PC-9 (cell line): ENCODE measurements around the gene ATXN7. TPM values are rescaled to one million over a fixed set of nuclear protein-coding genes. Genes with fewer than 3 reads are reported as not detected.

ENCODE experiments used
- BruUV-seq: library from RNA; stranded (reverse); fragments of 400-500 nt; replicated peaks from 2 replicates; lab custom pipeline; 2021; lab: Mats Ljungman, UMichigan
- CTCF ChIA-PET: fragments of 300-600 bp; sonication (Branson Sonifier 250); formaldehyde crosslinking; loops from one replicate; lab custom pipeline; 2022; ENCODE audit warnings: antibody characterized with exemption; lab: Charles Lee
- POLR2A ChIA-PET: fragments of 300-600 bp; sonication (Branson Sonifier 250); formaldehyde crosslinking; loops from one replicate; lab custom pipeline; 2022; ENCODE audit warnings: antibody characterized with exemption; ENCODE audit not compliant: unreplicated experiment; lab: Charles Lee
- DNase-seq, 2 experiments: peaks; one replicate each; pipeline versions ENCODE4 v3.0.0 to v3.0.0-alpha.2; 2015 to 2022; ENCODE audit warnings: mixed read lengths in 1 of 2
- H2AFZ ChIP-seq: fragments of 200-600 bp; sonication (generic); 2 replicates; pipeline ENCODE4 v1.8.1; 2017; ENCODE audit warnings: antibody characterized with exemption
- H3F3A ChIP-seq: fragments of 200-600 bp; sonication (generic); 2 replicates; pipeline ENCODE4 v1.8.1; 2017; ENCODE audit warnings: antibody characterized with exemption, mild to moderate bottlenecking, low read depth; ENCODE audit not compliant: insufficient read depth
- H3K27ac ChIP-seq: fragments of 200-600 bp; sonication (generic); 2 replicates; pipeline ENCODE4 v1.6.1; 2016; ENCODE audit warnings: mixed run types
- H3K27me3 ChIP-seq: fragments of 200-600 bp; sonication (generic); 2 replicates; pipeline ENCODE4 v1.6.1; 2016; ENCODE audit warnings: low read depth, mixed run types; ENCODE audit not compliant: insufficient read depth
- H3K36me3 ChIP-seq: fragments of 200-600 bp; sonication (generic); 2 replicates; pipeline ENCODE4 v1.6.1; 2016; ENCODE audit warnings: low read depth, mixed run types
- H3K4me1 ChIP-seq: fragments of 200-600 bp; sonication (generic); replicated peaks from 2 replicates; pipeline ENCODE4 v1.6.1; 2016; ENCODE audit warnings: mixed run types; ENCODE audit not compliant: insufficient read depth
- H3K4me2 ChIP-seq: fragments of 200-600 bp; sonication (generic); 2 replicates; pipeline ENCODE4 v1.6.1; 2017; ENCODE audit warnings: mixed run types
- H3K4me3 ChIP-seq: fragments of 200-600 bp; sonication (generic); 2 replicates; pipeline ENCODE4 v1.6.1; 2016; ENCODE audit warnings: mixed run types
- H3K79me2 ChIP-seq: fragments of 200-600 bp; sonication (generic); 2 replicates; pipeline ENCODE4 v1.6.1; 2017; ENCODE audit warnings: low read depth, mixed run types
- H3K9me2 ChIP-seq: fragments of 200-600 bp; sonication (generic); 2 replicates; pipeline ENCODE4 v1.8.1; 2017; ENCODE audit warnings: mild to moderate bottlenecking; ENCODE audit not compliant: insufficient read depth
- H3K9me3 ChIP-seq: fragments of 200-600 bp; sonication (generic); 2 replicates; pipeline ENCODE4 v1.8.1; 2016; ENCODE audit warnings: low read depth; ENCODE audit not compliant: insufficient read depth
- H4K20me1 ChIP-seq: fragments of 200-600 bp; sonication (generic); 2 replicates; pipeline ENCODE4 v1.8.1; 2017; ENCODE audit not compliant: insufficient read depth
- CTCF ChIP-seq: fragments of 200-600 bp; sonication (generic); conservative IDR thresholded peaks from 2 replicates; pipeline ENCODE4 v1.6.1; 2017; ENCODE audit warnings: mixed run types, antibody characterized with exemption, mild to moderate bottlenecking, moderate library complexity
- EZH2 ChIP-seq: fragments of 200-600 bp; sonication (generic); IDR thresholded peaks from 2 replicates; pipeline ENCODE4 v1.8.0; 2017; ENCODE audit warnings: antibody characterized with exemption, low read depth
- intact Hi-C: fragments of 100-400 bp; cut with micrococcal nuclease; formaldehyde crosslinking; loops from one replicate; pipeline ENCODE4 v1.10.0; 2022; ENCODE audit not compliant: unreplicated experiment
- total RNA-seq: library from RNA; stranded (reverse); gene quantifications from 2 replicates; pipeline ENCODE4 v1.2.3, GENCODE V29; 2021

ATXN7 gene
- total RNA-seq, 1 experiment from 2014 or later, result 27.7 TPM

- DNase-seq, result no peak
- Histone ChIP-seq H2AFZ (no peak overlapping the region), H3K27me3 (no peaks in the 10 kb centered on the region), H3K4me3 (no peak overlapping the region), H3K27ac (no peak overlapping the region), H4K20me1 (no peaks in the 10 kb centered on the region), H3K9me2 (no peaks in the 10 kb centered on the region), H3K4me1 (no peaks in the 10 kb centered on the region), H3K36me3 (no peaks in the 10 kb centered on the region), H3F3A (no peaks in the 10 kb centered on the region), H3K9me3 (no peaks in the 10 kb centered on the region), H3K4me2 (no peak overlapping the region), H3K79me2 (no peaks in the 10 kb centered on the region)
- TF ChIP-seq EZH2 (no peak), CTCF (no peak)
- intact Hi-C loops, result no loop called here
- POLR2A ChIA-PET, result interaction anchor here (0.6 kb wide), 1 partner anchor 16 kb away, joined by 3 read pairs; no protein-coding TSS in a partner anchor
- BruUV-seq, result no TSS peak
- CTCF ChIA-PET, result no interaction called here
Observed at GRCh38 chr3:63895422-63896189, 31.9 kb downstream of the ATXN7 start.

GRCh38 chr3:63896332-63897030, 32.8 kb downstream of the ATXN7 start:
- H3K4me1 ChIP-seq, result no peaks in the 10 kb centered on the region
- no peak overlapping the region for H3K27ac ChIP-seq
- no peak overlapping the region for H2AFZ ChIP-seq
- H3K27me3 ChIP-seq, result no peaks in the 10 kb centered on the region
- ChIA-PET POLR2A (no interaction called here), CTCF (no interaction called here)
- H3K9me3 ChIP-seq, result no peaks in the 10 kb centered on the region
- H3K4me3 ChIP-seq, result no peak overlapping the region
- intact Hi-C loops, result no loop called here
- no peaks in the 10 kb centered on the region for H3K36me3 ChIP-seq
- no peak overlapping the region for H3K4me2 ChIP-seq
- H3K79me2 ChIP-seq, result no peaks in the 10 kb centered on the region
- BruUV-seq, result no TSS peak
- H4K20me1 ChIP-seq, result no peaks in the 10 kb centered on the region
- DNase-seq, result no peak
- TF ChIP-seq EZH2 (no peak), CTCF (no peak)
- no peaks in the 10 kb centered on the region for H3K9me2 ChIP-seq
- H3F3A ChIP-seq, result no peaks in the 10 kb centered on the region

GRCh38 chr3:63900010-63900409, 36.3 kb downstream of the ATXN7 start:
- ChIA-PET POLR2A (no interaction called here), CTCF (no interaction called here)
- Histone ChIP-seq H3K4me2 (no peak overlapping the region), H3K9me3 (no peaks in the 10 kb centered on the region), H3K27me3 (no peaks in the 10 kb centered on the region), H3K4me3 (no peak overlapping the region), H3K9me2 (no peaks in the 10 kb centered on the region), H2AFZ (no peak overlapping the region), H3K4me1 (no peaks in the 10 kb centered on the region), H4K20me1 (no peaks in the 10 kb centered on the region), H3F3A (no peaks in the 10 kb centered on the region), H3K27ac (no peak overlapping the region), H3K79me2 (no peaks in the 10 kb centered on the region), H3K36me3 (no peaks in the 10 kb centered on the region)
- TF ChIP-seq EZH2 (no peak), CTCF (no peak)
- DNase-seq, result no peak
- no TSS peak for BruUV-seq
- intact Hi-C loops, result no loop called here
